NK-92 (cell line): ENCODE data around the gene SLC24A3.

Experiments used
- DNase-seq: peaks from one replicate; lab custom pipeline; 2025; ENCODE audit not compliant: unreplicated experiment; lab: John Stamatoyannopoulos, UW

Gene SLC24A3

DNA sequence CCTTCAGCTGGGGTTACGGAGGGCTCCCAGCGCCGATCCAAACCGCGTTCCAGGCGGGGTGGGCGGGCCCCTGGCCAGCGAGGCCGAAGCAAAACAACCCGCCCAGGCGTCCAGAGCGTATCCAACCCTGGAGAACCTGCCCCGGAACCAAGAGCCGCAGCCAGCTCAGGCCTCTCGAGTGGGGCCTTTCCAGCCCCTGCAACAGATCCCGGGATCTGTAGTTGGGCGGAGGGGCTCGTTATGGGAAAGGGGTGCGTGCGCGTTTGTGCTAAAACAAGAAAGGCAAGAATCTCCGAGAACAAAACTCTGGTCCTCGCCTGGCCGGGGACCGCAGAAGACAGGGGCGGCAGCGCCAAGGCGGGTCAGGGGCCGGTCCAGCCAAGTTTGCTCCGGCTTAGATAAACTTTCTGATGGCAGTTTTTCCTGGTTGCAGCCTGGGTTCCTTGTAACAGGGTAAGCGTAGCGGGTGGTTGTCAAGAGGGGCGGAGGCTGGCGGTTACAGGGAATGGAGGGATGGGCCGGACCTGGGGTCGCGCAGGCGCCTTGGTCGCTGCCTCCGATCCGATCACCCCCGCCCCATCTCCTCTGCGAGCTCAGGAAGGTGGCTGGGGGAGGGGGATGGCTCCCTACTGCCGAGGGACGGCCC is 545.2 kb downstream of the SLC24A3 start:
- no peak for DNase-seq

DNA sequence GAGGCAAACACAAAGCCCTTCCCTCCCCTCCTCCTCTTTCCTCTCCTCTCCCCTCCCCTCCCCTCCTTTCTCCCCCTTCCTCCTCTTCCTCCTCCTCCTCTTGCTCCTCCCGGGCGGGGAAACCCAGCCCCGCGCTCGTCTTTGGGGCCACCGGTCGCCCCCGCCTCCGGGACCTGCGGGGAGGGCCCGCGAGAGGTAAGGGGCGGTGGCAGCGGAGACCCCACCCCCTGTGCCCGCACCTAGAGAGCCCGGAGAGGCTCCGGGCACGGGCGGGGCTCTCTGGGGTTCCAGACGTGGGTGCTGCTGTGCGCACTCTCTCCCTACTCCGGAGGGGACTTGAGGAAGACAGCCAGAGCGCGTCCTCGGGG is 545.7 kb downstream of the SLC24A3 start, which contains the start of gene RIN2:
TSS of gene RIN2 (plus strand) at position 126 of the 368 bp plus-strand sequence. CDS start 131,344 bp downstream, outside the sequence.
- DNase-seq = no peak

DNA sequence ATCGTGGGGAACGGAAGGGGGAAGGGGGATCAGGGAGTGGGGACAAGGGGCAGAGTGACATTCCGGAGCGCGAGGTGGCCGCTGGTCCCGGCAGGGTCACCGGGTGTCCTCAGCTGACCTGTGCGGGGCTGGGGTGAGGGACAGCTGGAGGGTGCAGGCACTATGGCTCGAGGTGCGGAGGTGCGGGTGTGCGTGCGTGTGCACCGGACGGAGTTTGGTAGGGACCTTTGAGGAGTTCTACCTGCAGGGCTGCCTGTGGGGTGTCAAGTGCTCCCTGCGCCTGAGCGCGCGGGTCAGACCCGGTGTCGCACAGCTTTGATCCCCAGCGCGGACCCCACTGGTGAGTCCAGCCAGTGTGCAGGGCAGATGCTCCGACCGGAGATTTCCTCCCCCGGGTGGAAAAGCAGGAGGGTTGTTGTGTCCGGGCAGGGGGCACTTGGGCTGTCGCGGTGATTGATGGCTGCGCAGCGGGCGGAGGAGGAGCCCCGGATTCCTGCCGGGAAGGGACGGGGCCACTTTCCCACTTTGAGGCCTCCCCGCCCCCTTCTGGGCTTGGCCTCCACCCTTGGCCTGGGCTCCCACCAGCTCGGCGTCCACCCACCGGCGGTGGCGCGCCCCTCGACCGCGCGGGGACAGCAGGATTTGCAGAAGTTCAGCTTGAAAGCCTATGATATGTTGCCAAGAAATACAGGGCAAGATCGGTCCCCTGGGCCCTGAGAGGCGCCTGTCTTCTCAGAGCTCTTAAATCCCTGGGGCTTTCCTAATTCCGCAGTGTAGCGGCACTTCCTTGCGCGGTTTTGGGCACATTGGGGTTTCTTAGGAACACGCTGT is 546.3 kb downstream of the SLC24A3 start:
- DNase-seq = no peak

DNA sequence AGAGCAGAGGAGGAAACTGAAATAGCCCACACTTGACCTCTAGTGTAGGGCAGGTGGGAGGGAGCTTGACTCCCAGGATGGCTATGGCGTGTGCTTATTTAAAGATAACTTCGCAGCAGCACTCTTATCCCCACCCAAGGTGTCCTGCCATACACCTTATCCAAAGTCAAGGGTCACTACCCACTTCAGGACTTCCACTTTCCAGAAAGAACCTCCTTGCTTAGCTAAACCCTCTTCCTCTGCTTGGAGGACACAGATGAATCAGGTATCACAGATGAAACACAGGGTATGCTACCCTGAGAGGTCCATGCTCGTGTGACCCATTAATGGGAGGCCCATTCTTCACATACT is 547.9 kb downstream of the SLC24A3 start:
- DNase-seq = no peak

GRCh38 chr20:19761326-19761725 is 548.9 kb downstream of the SLC24A3 start:
- DNase-seq = no peak

- no peak for DNase-seq
Observed at GRCh38 chr20:19761841-19762240, 549.4 kb downstream of the SLC24A3 start.

DNA sequence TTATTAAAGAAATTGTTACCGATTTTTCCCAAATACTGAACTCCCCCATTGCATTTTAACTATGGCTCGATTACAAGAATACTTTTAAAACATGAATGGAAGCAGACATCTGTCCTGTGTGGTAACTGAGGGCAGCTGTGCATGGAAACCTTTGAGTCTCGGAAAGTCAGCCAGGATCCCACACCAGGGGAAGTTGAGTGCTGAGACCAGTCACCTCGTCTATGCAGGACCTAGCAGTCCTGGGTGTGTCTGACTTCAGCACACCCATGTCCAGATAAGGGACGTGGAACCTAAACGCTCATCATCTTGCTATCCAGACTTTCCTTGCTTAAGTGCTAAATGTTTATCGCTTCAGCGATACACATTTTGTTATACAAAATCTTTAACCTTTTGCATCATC is 551.8 kb downstream of the SLC24A3 start:
- DNase-seq = no peak

DNA sequence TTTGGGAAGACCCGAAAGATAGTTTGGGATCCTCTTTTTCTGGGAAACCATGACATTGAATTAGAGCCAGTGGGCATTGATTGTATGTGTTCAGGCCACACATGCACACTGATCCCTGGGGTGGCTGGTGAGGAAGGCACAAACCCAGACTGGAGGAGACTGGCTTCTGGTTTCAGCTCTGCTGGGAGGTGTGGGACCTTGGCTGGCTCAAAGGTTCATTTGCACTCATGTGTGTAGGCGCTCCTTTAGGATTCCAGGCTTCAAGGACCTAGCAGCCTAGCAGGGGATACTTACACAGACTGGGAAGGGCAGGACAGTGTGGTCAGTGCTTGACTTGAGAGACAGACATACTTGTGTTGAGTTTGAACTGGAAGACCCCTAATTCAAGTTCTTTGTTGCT is 552.8 kb downstream of the SLC24A3 start:
- DNase-seq = no peak

DNA sequence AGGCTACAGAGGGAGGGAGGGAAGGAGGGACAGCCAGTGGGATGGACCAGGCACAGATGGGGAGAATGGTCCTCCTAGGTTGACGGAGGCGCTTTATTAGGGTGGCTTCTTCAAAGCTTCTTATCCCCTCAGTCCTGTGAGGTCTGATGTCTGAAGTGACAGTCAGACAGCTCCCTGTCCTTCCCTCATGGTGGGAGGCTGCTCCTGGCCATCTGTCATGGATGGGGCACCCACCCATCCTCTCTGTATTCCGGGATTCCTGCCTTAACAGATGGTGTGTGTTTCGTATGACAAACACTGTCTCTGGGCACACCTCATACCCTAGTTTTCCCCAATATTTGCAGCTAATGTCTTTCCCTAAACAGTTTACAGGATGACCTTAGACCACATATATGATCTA is 553.5 kb downstream of the SLC24A3 start:
- DNase-seq = no peak

- no peak for DNase-seq
Observed at GRCh38 chr20:19767070-19767469, 554.6 kb downstream of the SLC24A3 start.

GRCh38 chr20:19768325-19768842 is 555.9 kb downstream of the SLC24A3 start:
- DNase-seq = no peak

- no peak for DNase-seq
Observed at GRCh38 chr20:19769507-19769906, 557.1 kb downstream of the SLC24A3 start.

- no peak for DNase-seq
Observed at GRCh38 chr20:19770375-19770774, 557.9 kb downstream of the SLC24A3 start.

- DNase-seq = no peak
Observed at GRCh38 chr20:19771031-19771430, 558.6 kb downstream of the SLC24A3 start.
